HuH-7 (cell line): ENCODE data around the gene TPSAB1.

Experiments
- DNase-seq: peaks from one replicate; pipeline ENCODE4 v3.0.0; 2011; ENCODE audit warnings: low spot score

The TPSAB1 gene

GRCh38 chr16:1210461-1210860, 30.0 kb upstream of the TPSAB1 start:
- DNase-seq = no peak

GRCh38 chr16:1211451-1212268, 28.8 kb upstream of the TPSAB1 start:
- no peak for DNase-seq

GRCh38 chr16:1212616-1213194, 27.8 kb upstream of the TPSAB1 start:
- no peak for DNase-seq

GRCh38 chr16:1213231-1213630, 27.3 kb upstream of the TPSAB1 start:
- DNase-seq = no peak

- DNase-seq = no peak
These were observed 26.6 kb upstream of the TPSAB1 start for GRCh38 chr16:1213796-1214372.

GRCh38 chr16:1214719-1215118, 25.8 kb upstream of the TPSAB1 start:
- no peak for DNase-seq

- DNase-seq = no peak
These were observed 24.8 kb upstream of the TPSAB1 start for GRCh38 chr16:1215574-1216295.

- DNase-seq = no peak
These were observed 24.2 kb upstream of the TPSAB1 start for GRCh38 chr16:1216296-1216619.

- no peak for DNase-seq
These were observed 23.7 kb upstream of the TPSAB1 start for GRCh38 chr16:1216681-1217400.

- DNase-seq = no peak
These were observed 23.0 kb upstream of the TPSAB1 start for GRCh38 chr16:1217526-1217925.

- no peak for DNase-seq
These were observed 22.2 kb upstream of the TPSAB1 start for GRCh38 chr16:1218061-1218929.

- DNase-seq = no peak
These were observed 21.4 kb upstream of the TPSAB1 start for GRCh38 chr16:1218930-1219611.

GRCh38 chr16:1220098-1220728, 20.3 kb upstream of the TPSAB1 start:
- no peak for DNase-seq

- no peak for DNase-seq
These were observed 19.5 kb upstream of the TPSAB1 start for GRCh38 chr16:1220841-1221627.

GRCh38 chr16:1221628-1222552, 18.6 kb upstream of the TPSAB1 start:
- no peak for DNase-seq

- DNase-seq = no peak
These were observed 17.8 kb upstream of the TPSAB1 start for GRCh38 chr16:1222553-1223354.
